Measurements from ENCODE around the gene ZNF595. TPM values are rescaled to one million over a fixed set of nuclear protein-coding genes. Genes with fewer than 3 reads are reported as not detected.
A peak's percentile ranks its signal among the peaks of the same experiment; 100 is the strongest.

ZNF595 gene
- total RNA-seq, 1 donor from 2014 or later, result 16.1 TPM

DNA sequence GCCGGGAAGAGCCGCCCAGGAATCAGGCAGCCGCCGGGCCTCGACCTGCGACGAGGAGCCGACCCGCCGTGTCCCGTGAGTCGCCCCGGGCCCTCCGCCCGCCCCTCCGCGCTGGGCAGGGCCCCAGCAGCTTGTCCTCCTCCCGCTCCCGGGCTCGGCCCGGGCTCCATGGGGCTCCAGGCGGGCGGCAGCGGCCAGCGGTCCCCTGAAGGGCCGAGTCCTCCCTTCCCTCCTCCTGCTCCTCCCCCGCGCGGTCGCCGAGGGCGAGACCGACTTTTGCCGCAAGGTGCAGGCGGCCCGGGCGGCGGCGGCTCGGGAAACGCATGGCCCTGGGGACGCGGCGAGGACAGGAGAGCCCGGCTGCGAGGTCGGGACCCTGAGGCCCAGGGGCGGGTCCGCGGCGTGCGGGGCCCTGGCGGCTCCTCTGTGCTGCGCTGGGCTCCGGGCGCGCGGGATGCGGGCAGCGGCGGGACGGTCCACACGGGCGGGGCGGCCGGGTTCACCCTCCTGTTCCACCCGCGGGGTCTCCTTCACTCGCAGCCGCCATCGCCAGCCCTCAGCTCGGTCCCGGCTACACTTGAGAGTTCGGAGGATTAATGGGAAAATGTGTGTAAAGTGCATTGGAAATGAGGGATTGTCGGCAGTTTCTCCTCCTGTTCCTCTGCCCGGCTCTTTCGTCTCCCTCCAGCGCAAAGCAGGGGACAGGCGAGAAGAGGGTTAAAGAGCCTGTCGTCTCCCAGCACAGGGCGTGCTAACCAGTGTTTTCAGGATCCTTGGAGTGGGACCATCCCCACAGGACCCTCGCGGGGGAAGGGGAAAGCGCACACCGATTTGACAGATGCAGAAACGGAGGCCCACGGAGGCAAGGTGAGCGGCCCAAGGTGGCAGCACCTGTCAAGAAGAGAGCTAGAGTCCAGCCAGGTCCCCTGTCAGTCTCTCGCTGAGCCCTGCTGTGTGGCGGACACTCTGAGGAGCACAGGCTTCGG is 54.6 kb downstream of the ZNF595 start:
- ATAC-seq (peak; percentile 8), DNase-seq (no peak)
- H3K27me3 ChIP-seq, result peaks cover 46% of the 10 kb centered on the region
- TF ChIP-seq, protein P1, sequence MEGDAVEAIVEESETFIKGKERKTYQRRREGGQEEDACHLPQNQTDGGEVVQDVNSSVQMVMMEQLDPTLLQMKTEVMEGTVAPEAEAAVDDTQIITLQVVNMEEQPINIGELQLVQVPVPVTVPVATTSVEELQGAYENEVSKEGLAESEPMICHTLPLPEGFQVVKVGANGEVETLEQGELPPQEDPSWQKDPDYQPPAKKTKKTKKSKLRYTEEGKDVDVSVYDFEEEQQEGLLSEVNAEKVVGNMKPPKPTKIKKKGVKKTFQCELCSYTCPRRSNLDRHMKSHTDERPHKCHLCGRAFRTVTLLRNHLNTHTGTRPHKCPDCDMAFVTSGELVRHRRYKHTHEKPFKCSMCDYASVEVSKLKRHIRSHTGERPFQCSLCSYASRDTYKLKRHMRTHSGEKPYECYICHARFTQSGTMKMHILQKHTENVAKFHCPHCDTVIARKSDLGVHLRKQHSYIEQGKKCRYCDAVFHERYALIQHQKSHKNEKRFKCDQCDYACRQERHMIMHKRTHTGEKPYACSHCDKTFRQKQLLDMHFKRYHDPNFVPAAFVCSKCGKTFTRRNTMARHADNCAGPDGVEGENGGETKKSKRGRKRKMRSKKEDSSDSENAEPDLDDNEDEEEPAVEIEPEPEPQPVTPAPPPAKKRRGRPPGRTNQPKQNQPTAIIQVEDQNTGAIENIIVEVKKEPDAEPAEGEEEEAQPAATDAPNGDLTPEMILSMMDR (IDR thresholded peaks at IDR 0.05), result no peak
- H3K9me3 ChIP-seq, result peaks cover 5% of the 10 kb centered on the region
- no peak overlapping the region for H3K27ac ChIP-seq
- intact Hi-C loops (cut with DNase I), result no loop called here
- no peak overlapping the region for H3K4me3 ChIP-seq
- H3K36me3 ChIP-seq, result no peaks in the 10 kb centered on the region
- no peaks in the 10 kb centered on the region for H3K4me1 ChIP-seq

DNA sequence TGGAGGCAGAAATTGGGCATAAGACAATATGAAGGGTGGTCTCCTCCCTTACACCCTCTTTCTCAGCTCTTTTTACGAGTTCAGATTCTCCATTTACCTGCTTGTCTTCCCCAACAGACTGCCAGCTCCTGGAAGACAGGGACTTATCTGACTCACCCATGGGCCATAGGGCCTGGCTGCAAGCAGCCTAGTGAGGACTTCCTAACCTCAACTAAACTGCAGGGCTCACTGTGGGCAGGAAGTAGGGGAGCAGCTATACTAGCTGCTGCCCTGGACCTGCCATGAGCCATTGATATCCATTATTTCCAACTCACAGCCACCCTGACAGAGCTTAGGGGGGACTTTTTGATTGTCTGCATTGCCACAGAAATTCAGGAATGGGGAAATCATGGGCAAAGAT is 59.6 kb downstream of the ZNF595 start:
- Histone ChIP-seq H3K27me3 (peaks cover 32% of the 10 kb centered on the region), H3K4me3 (no peak overlapping the region), H3K36me3 (no peaks in the 10 kb centered on the region), H3K9me3 (no peaks in the 10 kb centered on the region), H3K27ac (no peak overlapping the region), H3K4me1 (no peaks in the 10 kb centered on the region)
- intact Hi-C loops (cut with DNase I), result no loop called here
- DNase-seq, result no peak
- ATAC-seq, result no peak
- TF ChIP-seq, protein P1 (IDR thresholded peaks at IDR 0.05), result no peak

GRCh38 chr4:113732-114131 is 60.6 kb downstream of the ZNF595 start:
- no peak for ATAC-seq
- no peaks in the 10 kb centered on the region for H3K9me3 ChIP-seq

GRCh38 chr4:114149-114548 is 61.0 kb downstream of the ZNF595 start:
- TF ChIP-seq, protein P1 (IDR thresholded peaks at IDR 0.05), result no peak
- no peaks in the 10 kb centered on the region for H3K36me3 ChIP-seq
- H3K4me3 ChIP-seq, result no peak overlapping the region
- DNase-seq (no peak), ATAC-seq (no peak)
- intact Hi-C loops (cut with DNase I), result no loop called here
- no peak overlapping the region for H3K27ac ChIP-seq
- H3K9me3 ChIP-seq, result no peaks in the 10 kb centered on the region
- peaks cover 19% of the 10 kb centered on the region for H3K27me3 ChIP-seq
- H3K4me1 ChIP-seq, result no peaks in the 10 kb centered on the region

More at GRCh38 chr4:113732-114131, 60.6 kb downstream of the ZNF595 start:
- Histone ChIP-seq H3K4me1 (no peaks in the 10 kb centered on the region), H3K36me3 (no peaks in the 10 kb centered on the region), H3K4me3 (no peak overlapping the region), H3K27ac (no peak overlapping the region), H3K27me3 (peaks cover 23% of the 10 kb centered on the region)
- DNase-seq, result no peak
- TF ChIP-seq, protein P1 (IDR thresholded peaks at IDR 0.05), result no peak
- intact Hi-C loops (cut with DNase I), result no loop called here

DNA sequence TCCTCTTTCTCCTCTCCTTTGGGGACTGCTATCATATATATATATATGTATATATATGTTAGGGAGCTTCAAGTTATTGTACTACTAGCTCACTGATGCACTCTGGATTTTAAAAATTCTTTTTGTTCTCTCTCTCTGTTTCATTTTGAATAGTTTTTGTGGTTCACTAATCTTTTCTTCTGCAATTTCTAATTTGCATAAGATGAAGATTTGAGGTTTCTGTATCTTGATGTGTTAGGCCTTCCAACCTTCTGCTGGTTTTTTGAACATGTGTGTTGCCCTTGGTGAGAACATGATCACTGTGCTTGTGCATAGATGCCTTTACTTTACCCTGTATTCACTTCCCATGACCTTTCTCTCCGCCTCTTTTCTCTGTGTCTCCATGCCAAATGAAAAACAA is 63.4 kb downstream of the ZNF595 start:
- H3K27me3 ChIP-seq, result peaks cover 6% of the 10 kb centered on the region
- TF ChIP-seq, protein P1 (IDR thresholded peaks at IDR 0.05), result no peak
- no peak for ATAC-seq

More for the DNA sequence above, 63.4 kb downstream of the ZNF595 start:
- DNase-seq, result no peak
- H3K4me1 ChIP-seq, result no peaks in the 10 kb centered on the region
- H3K4me3 ChIP-seq, result no peak overlapping the region
- H3K27ac ChIP-seq, result no peak overlapping the region
- H3K36me3 ChIP-seq, result no peaks in the 10 kb centered on the region
- intact Hi-C loops (cut with DNase I), result no loop called here
- no peaks in the 10 kb centered on the region for H3K9me3 ChIP-seq

Measured in upper lobe of right lung (tissue), 1 donor.